OCI-LY1 (cell line): ENCODE results near the gene WDFY4.

Source experiments
- EZH2 ChIP-seq: fragments of 200-600 bp; sonication (generic), shearing (Covaris generic); IDR thresholded peaks from 2 replicates; pipeline ENCODE4 v1.8.0; 2017; ENCODE audit warnings: borderline replicate concordance, mixed run types, mild to moderate bottlenecking, antibody characterized with exemption, low read length, moderate library complexity, mixed read lengths
- TF ChIP-seq, protein P1 (sequence below): fragments of 200-600 bp; sonication (generic), shearing (Covaris generic); IDR thresholded peaks from 2 replicates; pipeline ENCODE4 v1.5.1; 2017; ENCODE audit warnings: mild to moderate bottlenecking, antibody characterized with exemption, low read length, moderate library complexity, mixed read lengths

DNA sequence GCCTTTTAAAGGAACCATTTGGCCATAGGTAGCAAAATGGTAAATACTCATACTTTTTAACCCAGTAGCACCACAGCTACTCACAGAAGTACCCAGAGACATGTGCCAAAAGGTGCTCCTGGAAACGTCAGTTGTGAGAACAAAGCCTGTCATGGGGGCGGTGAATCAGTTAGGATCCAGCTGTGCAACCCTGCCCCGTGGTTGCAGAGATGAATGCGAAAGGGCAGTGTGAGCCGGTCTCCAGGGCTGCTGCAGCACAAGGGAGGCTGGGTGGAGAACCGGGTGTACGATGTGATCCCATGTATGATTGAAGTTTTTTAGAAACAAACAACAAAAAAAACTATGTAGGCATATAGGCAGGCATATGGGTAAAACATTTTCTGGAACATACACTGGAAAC, 256.3 kb downstream of the WDFY4 start:
- TF ChIP-seq, protein P1, sequence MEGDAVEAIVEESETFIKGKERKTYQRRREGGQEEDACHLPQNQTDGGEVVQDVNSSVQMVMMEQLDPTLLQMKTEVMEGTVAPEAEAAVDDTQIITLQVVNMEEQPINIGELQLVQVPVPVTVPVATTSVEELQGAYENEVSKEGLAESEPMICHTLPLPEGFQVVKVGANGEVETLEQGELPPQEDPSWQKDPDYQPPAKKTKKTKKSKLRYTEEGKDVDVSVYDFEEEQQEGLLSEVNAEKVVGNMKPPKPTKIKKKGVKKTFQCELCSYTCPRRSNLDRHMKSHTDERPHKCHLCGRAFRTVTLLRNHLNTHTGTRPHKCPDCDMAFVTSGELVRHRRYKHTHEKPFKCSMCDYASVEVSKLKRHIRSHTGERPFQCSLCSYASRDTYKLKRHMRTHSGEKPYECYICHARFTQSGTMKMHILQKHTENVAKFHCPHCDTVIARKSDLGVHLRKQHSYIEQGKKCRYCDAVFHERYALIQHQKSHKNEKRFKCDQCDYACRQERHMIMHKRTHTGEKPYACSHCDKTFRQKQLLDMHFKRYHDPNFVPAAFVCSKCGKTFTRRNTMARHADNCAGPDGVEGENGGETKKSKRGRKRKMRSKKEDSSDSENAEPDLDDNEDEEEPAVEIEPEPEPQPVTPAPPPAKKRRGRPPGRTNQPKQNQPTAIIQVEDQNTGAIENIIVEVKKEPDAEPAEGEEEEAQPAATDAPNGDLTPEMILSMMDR: no peak
- TF ChIP-seq EZH2: no peak
